Erythroblast (primary cell): Measurements from ENCODE around the gene MRPL21.

Experiments used
- GATA1 ChIP-seq: IDR thresholded peaks from 2 replicates; pipeline ENCODE4 v1.6.1; 2011; ENCODE audit warnings: low read depth, mild to moderate bottlenecking, control low read depth, low read length, moderate library complexity
- POLR2A ChIP-seq: IDR thresholded peaks from 2 replicates; pipeline ENCODE4 v1.6.1; 2011; ENCODE audit warnings: mild to moderate bottlenecking, low read length

DNA sequence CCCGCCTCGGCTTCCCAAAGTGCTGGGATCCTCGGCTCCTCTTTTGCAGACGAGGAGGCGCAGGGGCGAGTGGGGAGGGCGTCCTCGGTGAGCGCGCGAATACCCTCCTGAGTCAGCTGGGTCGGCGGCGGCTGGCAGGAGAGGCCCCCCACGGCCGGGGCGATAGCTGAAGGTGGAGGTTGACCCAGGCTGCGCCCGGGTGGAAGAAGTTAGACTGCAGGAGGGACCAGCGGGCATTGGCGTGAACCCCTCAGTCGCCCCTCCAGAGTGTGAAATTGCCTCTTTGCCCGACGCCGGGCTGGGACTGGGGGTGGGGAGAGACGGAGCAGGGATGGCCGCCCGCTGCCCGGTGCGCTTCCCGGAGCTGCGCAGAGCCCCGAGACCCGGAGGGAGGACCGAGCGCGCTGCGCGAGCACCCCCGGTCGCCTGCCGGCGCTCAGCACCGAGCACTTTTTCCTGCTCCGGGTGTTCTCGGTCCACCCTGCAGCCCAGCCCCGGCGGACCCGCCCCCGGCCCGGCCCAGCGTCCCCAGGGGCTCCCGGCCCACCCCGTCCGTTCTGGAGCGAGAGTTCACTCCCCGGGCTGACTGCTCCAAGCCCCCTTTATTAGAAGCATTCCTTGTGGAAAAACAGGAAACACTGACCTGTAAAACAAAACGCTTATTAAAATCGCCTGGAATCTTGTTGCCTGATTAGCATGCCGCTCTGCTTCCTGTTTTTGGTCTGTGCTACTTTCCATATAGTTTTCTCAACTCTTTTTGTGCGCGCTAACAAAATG is 48.2 kb downstream of the MRPL21 start:
- TF ChIP-seq POLR2A (no peak), GATA1 (no peak)
